CD4-positive, alpha-beta T cell (primary cell): ENCODE measurements around the gene FGGY. TPM values are rescaled to one million over a fixed set of nuclear protein-coding genes. Genes with fewer than 3 reads are reported as not detected.

ENCODE experiments used
- ATAC-seq: fragments of 200-7000 bp; cut with Tn5 transposase; one replicate; pipeline ENCODE4 v1.10.0; 2022; ENCODE audit warnings: mild to moderate bottlenecking; ENCODE audit not compliant: poor library complexity
- CTCF ChIA-PET: fragments of 350-600 bp; sonication (Branson Sonifier 250); formaldehyde crosslinking; loops from one replicate; lab custom pipeline; 2021; ENCODE audit warnings: antibody characterized with exemption, inconsistent platforms; lab: Charles Lee
- POLR2A ChIA-PET: fragments of 350-600 bp; sonication (Branson Sonifier 250); formaldehyde crosslinking; loops from one replicate; lab custom pipeline; 2021; ENCODE audit warnings: antibody characterized with exemption, inconsistent platforms; lab: Charles Lee
- DNase-seq, 14 experiments: peaks; one replicate each; pipeline ENCODE4 v3.0.0-alpha.2; 2013 to 2020; ENCODE audit warnings: mixed read lengths in 2 of 14
- H3K27ac ChIP-seq, 2 donors: one replicate each; pipeline versions ENCODE4 v1.5.1 to v1.7.0; 2013; ENCODE audit warnings: low read length in 2 of 2, low read depth in 1 of 2, mild to moderate bottlenecking in 1 of 2
- H3K27me3 ChIP-seq, 2 experiments: 1 replicate in 1 of 2; 2 replicates in 1 of 2; pipeline versions ENCODE4 v1.6.1 to v1.7.0; 2013; ENCODE audit warnings: low read length in 2 of 2, control low read depth in 1 of 2, mild to moderate bottlenecking in 1 of 2, moderate library complexity in 1 of 2; ENCODE audit not compliant: insufficient read depth in 2 of 2, control insufficient read depth in 1 of 2
- H3K36me3 ChIP-seq: one replicate; pipeline ENCODE4 v1.6.1; 2013; ENCODE audit warnings: low read length, control low read depth; ENCODE audit not compliant: insufficient read depth
- H3K4me1 ChIP-seq: one replicate; pipeline ENCODE4 v1.6.1; 2013; ENCODE audit warnings: low read length, control low read depth; ENCODE audit not compliant: insufficient read depth
- H3K4me3 ChIP-seq: one replicate; pipeline ENCODE4 v1.5.1; 2013; ENCODE audit warnings: mild to moderate bottlenecking, low read length, moderate library complexity
- H3K9me3 ChIP-seq, 2 experiments: 1 replicate in 1 of 2; 2 replicates in 1 of 2; pipeline versions ENCODE4 v1.6.1 to v1.7.0; 2013; ENCODE audit warnings: low read length in 2 of 2, mild to moderate bottlenecking in 2 of 2, control low read depth in 1 of 2, moderate library complexity in 1 of 2; ENCODE audit not compliant: control insufficient read depth in 1 of 2, insufficient read depth in 1 of 2
- H3K27ac Mint-ChIP-seq: one replicate; pipeline ENCODE4 v1.8.0; 2020; ENCODE audit warnings: mixed read lengths
- H3K27me3 Mint-ChIP-seq: one replicate; pipeline ENCODE4 v1.8.0; 2021; ENCODE audit warnings: mixed read lengths
- H3K36me3 Mint-ChIP-seq: one replicate; pipeline ENCODE4 v1.8.0; 2021; ENCODE audit warnings: low read depth, mixed read lengths
- H3K4me1 Mint-ChIP-seq: one replicate; pipeline ENCODE4 v1.8.0; 2021; ENCODE audit warnings: low read depth, mixed read lengths
- H3K4me3 Mint-ChIP-seq: one replicate; pipeline ENCODE4 v1.8.0; 2020; ENCODE audit warnings: mild to moderate bottlenecking, mixed read lengths
- H3K9me3 Mint-ChIP-seq: one replicate; pipeline ENCODE4 v1.8.0; 2020; ENCODE audit warnings: mixed read lengths
- CTCF ChIP-seq: fragments of 200-600 bp; IDR thresholded peaks from one replicate; pipeline ENCODE4 v1.8.0; 2022; ENCODE audit warnings: antibody characterized with exemption, mild to moderate bottlenecking
- intact Hi-C, 2 experiments: fragments of 100-400 bp; cut with DNase I in 1 of 2; cut with micrococcal nuclease in 1 of 2; formaldehyde crosslinking; loops; one replicate each; pipeline versions ENCODE4 v1.15.1 to v1.9.0; 2023 to 2025; cut with DNase I, micrococcal nuclease
- total RNA-seq, 174 experiments: library from RNA in 2 of 174; stranded (reverse) in 2 of 174; gene quantifications; one replicate each; pipeline ENCODE4 v1.2.3 and lab custom pipeline; 2021 to 2026

The FGGY gene
- total RNA-seq, 2 experiments from 2014 or later = 9.5 to 10.0 TPM

- CTCF ChIA-PET = no interaction called here
- Histone ChIP-seq H3K4me3 (no peak overlapping the region), H3K36me3 (no peaks in the 10 kb centered on the region), H3K9me3 (no peaks in the 10 kb centered on the region), H3K27me3 (no peaks in the 10 kb centered on the region), H3K4me1 (no peaks in the 10 kb centered on the region), H3K27ac (no peak overlapping the region)
- DNase-seq = no peak
- Mint-ChIP-seq H3K27ac (no peak overlapping the region), H3K36me3 (no peaks in the 10 kb centered on the region), H3K4me3 (no peak overlapping the region), H3K9me3 (no peaks in the 10 kb centered on the region), H3K4me1 (no peaks in the 10 kb centered on the region), H3K27me3 (no peaks in the 10 kb centered on the region)
- TF ChIP-seq CTCF = no peak
- POLR2A ChIA-PET = interaction anchor here (0.9 kb wide), 1 partner anchor 21 kb away, joined by 3 read pairs; no protein-coding TSS in a partner anchor
- intact Hi-C loops = no loop called here
- ATAC-seq = no peak
Measured at GRCh38 chr1:59343576-59343840, 46.6 kb downstream of the FGGY start.

- CTCF ChIA-PET = no interaction called here
- Histone ChIP-seq H3K4me1 (no peaks in the 10 kb centered on the region), H3K27me3 (no peaks in the 10 kb centered on the region), H3K9me3 (no peaks in the 10 kb centered on the region), H3K4me3 (no peak overlapping the region), H3K27ac (no peak overlapping the region), H3K36me3 (no peaks in the 10 kb centered on the region)
- H3K4me1 Mint-ChIP-seq = no peaks in the 10 kb centered on the region
- H3K4me3 Mint-ChIP-seq = no peak overlapping the region
- no peak for TF ChIP-seq CTCF
- no peak for DNase-seq
- H3K36me3 Mint-ChIP-seq = no peaks in the 10 kb centered on the region
- no peaks in the 10 kb centered on the region for H3K27me3 Mint-ChIP-seq
- H3K27ac Mint-ChIP-seq = no peak overlapping the region
- intact Hi-C loops = no loop called here
- POLR2A ChIA-PET = interaction anchor here (0.6 kb wide), 1 partner anchor 195 kb away, joined by 3 read pairs; no protein-coding TSS in a partner anchor
- no peaks in the 10 kb centered on the region for H3K9me3 Mint-ChIP-seq
- no peak for ATAC-seq
Measured at GRCh38 chr1:59345221-59345620, 48.3 kb downstream of the FGGY start.

- intact Hi-C loops = no loop called here
- Mint-ChIP-seq H3K9me3 (no peaks in the 10 kb centered on the region), H3K36me3 (no peaks in the 10 kb centered on the region), H3K4me1 (no peaks in the 10 kb centered on the region), H3K27ac (no peak overlapping the region), H3K27me3 (no peaks in the 10 kb centered on the region), H3K4me3 (no peak overlapping the region)
- ChIA-PET POLR2A (no interaction called here), CTCF (no interaction called here)
- no peak for ATAC-seq
- Histone ChIP-seq H3K36me3 (no peaks in the 10 kb centered on the region), H3K4me3 (no peak overlapping the region), H3K4me1 (no peaks in the 10 kb centered on the region), H3K9me3 (no peaks in the 10 kb centered on the region), H3K27me3 (no peaks in the 10 kb centered on the region), H3K27ac (no peak overlapping the region)
- no peak for TF ChIP-seq CTCF
- no peak for DNase-seq
Measured at GRCh38 chr1:59346429-59346828, 49.5 kb downstream of the FGGY start.
